ENCODE measurements around the gene ST14. TPM values are rescaled to one million over a fixed set of nuclear protein-coding genes. Genes with fewer than 3 reads are reported as not detected.

ST14 gene
- polyA plus RNA-seq, 1 experiment = not detected

DNA sequence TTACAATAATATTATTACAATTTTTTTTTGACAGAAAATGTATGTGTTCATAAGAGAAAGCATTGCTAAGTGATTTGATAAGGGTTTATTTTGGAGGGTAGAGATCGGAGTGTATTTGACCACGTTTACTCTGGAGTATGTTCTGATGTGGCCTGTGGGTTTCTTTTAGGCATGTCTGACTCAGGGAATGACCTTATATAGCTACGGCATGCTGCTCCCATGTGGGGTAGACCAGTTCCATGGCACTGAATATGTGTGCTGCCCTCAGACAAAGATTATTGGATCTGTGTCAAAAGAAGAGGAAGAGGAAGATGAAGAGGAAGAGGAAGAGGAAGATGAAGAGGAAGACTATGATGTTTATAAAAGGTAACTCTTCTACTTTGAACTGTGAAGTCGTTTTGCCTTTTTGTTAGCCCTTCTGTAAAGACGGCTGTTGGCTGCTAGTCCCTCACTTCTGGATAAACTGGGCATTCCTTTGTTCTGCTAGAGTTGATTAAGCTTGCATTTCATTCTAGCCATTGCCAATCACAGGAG, 38.1 kb upstream of the ST14 start:
- no peak for TF ChIP-seq CTCF (IDR thresholded peaks at IDR 0.05; ENCODE audit: insufficient read depth, low read depth, low read length)
- CTCF ChIA-PET = interaction anchor here (0.7 to 2.7 kb wide), 2 partner anchors 9 to 10 kb away, joined by 4 to 10 read pairs; no protein-coding TSS in a partner anchor
- Histone ChIP-seq H3K36me3 (ENCODE audit: control insufficient read depth, insufficient read depth, low read length) (peaks cover 14% of the 10 kb centered on the region), H3K4me3 (ENCODE audit: low read depth, low read length) (no peak overlapping the region), H3K27me3 (ENCODE audit: control insufficient read depth, insufficient read depth, low read length) (no peaks in the 10 kb centered on the region)
- no peak for DNase-seq (ENCODE audit: low read depth)
- POLR2A ChIA-PET = no interaction called here

- CTCF ChIA-PET = interaction anchor here (0.7 to 2.7 kb wide), 3 partner anchors 8 to 198 kb away, joined by 3 to 10 read pairs (median 4); no protein-coding TSS in a partner anchor
These were observed 37.4 kb upstream of the ST14 start for GRCh38 chr11:130122141-130122575.

GRCh38 chr11:130123414-130124040, 36.1 kb upstream of the ST14 start:
- H3K27me3 ChIP-seq (ENCODE audit: control insufficient read depth, insufficient read depth, low read length) = no peaks in the 10 kb centered on the region
- CTCF ChIA-PET = interaction anchor here (0.7 to 2.3 kb wide), 6 partner anchors 8 to 201 kb away, joined by 3 to 7 read pairs (median 4); no protein-coding TSS in a partner anchor
- no peak overlapping the region for H3K4me3 ChIP-seq (ENCODE audit: low read depth, low read length)
- H3K36me3 ChIP-seq (ENCODE audit: control insufficient read depth, insufficient read depth, low read length) = peaks cover 16% of the 10 kb centered on the region
- POLR2A ChIA-PET = interaction anchor here (0.9 kb wide), 1 partner anchor 20 kb away, joined by 3 read pairs; no protein-coding TSS in a partner anchor
- TF ChIP-seq CTCF (IDR thresholded peaks at IDR 0.05; ENCODE audit: insufficient read depth, low read depth, low read length) = no peak
- DNase-seq (ENCODE audit: low read depth) = no peak

More at GRCh38 chr11:130122141-130122575, 37.4 kb upstream of the ST14 start:
- no peak for DNase-seq (ENCODE audit: low read depth)
- POLR2A ChIA-PET = no interaction called here
- H3K4me3 ChIP-seq (ENCODE audit: low read depth, low read length) = no peak overlapping the region
- no peaks in the 10 kb centered on the region for H3K27me3 ChIP-seq (ENCODE audit: control insufficient read depth, insufficient read depth, low read length)
- peaks cover 14% of the 10 kb centered on the region for H3K36me3 ChIP-seq (ENCODE audit: control insufficient read depth, insufficient read depth, low read length)
- TF ChIP-seq CTCF (IDR thresholded peaks at IDR 0.05; ENCODE audit: insufficient read depth, low read depth, low read length) = no peak

DNA sequence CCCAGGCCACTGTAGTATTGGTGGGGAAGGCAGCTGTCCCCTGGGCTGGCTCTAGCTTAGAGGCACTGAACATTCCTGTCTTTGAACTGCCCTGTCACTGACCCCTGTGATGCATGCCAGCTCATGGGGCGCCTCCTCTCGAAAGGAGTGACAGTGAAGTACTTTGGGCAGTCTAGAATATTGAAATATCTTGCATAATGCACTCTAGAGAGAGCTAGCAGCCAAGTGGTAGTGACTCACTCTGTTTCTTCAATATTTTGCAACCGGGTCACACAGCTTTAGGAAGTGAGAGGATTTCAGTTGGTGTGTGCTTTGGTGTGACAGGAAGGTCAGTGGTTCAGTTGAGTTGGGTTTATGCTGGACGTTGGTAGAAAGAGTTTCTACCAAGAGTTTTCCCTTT, 35.5 kb upstream of the ST14 start:
- DNase-seq (ENCODE audit: low read depth) = peak; percentile 78
- ChIA-PET POLR2A (interaction anchor here (0.9 kb wide), 1 partner anchor 21 kb away, joined by 3 read pairs; no protein-coding TSS in a partner anchor), CTCF (interaction anchor here (1.1 to 2.3 kb wide), 5 partner anchors 8 to 201 kb away, joined by 3 to 7 read pairs (median 4); no protein-coding TSS in a partner anchor)
- H3K36me3 ChIP-seq (ENCODE audit: control insufficient read depth, insufficient read depth, low read length) = peaks cover 18% of the 10 kb centered on the region
- no peak for TF ChIP-seq CTCF (IDR thresholded peaks at IDR 0.05; ENCODE audit: insufficient read depth, low read depth, low read length)
- no peaks in the 10 kb centered on the region for H3K27me3 ChIP-seq (ENCODE audit: control insufficient read depth, insufficient read depth, low read length)
- H3K4me3 ChIP-seq (ENCODE audit: low read depth, low read length) = no peak overlapping the region

DNA sequence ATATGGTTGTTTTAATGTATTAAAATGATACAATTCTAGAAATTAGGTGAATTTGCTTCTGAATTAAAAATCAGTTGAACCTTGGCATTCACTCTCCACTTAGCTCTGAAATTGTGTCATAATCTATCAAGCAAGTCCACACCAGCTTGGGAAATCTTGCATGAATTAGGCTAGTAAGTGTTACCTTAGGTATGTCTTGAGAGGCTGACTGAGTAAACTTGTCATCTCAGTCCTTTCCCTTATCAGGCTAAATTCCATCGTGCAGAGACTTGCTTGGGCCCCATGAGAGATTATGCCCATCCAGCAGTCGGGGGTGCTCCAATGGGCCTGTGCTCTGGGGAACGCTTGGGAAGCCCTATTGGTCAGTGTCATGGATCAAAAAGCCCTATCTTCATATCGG, 33.9 kb upstream of the ST14 start:
- no peak for DNase-seq (ENCODE audit: low read depth)
- TF ChIP-seq CTCF (IDR thresholded peaks at IDR 0.05; ENCODE audit: insufficient read depth, low read depth, low read length) = no peak
- H3K36me3 ChIP-seq (ENCODE audit: control insufficient read depth, insufficient read depth, low read length) = peaks cover 16% of the 10 kb centered on the region
- no peaks in the 10 kb centered on the region for H3K27me3 ChIP-seq (ENCODE audit: control insufficient read depth, insufficient read depth, low read length)
- no peak overlapping the region for H3K4me3 ChIP-seq (ENCODE audit: low read depth, low read length)
- ChIA-PET CTCF (interaction anchor here (2.3 kb wide), 1 partner anchor 203 kb away, joined by 7 read pairs; no protein-coding TSS in a partner anchor), POLR2A (no interaction called here)

All from BJ (cell line).